ENCODE results near the gene PSMD12. TPM values are rescaled to one million over a fixed set of nuclear protein-coding genes. Genes with fewer than 3 reads are reported as not detected.

PSMD12 gene
- total and polyA plus RNA-seq, 2 donors (not counting 3 experiments of a cell fraction or from before 2014, with no cell fraction given) = 14.1 to 73.0 TPM

DNA sequence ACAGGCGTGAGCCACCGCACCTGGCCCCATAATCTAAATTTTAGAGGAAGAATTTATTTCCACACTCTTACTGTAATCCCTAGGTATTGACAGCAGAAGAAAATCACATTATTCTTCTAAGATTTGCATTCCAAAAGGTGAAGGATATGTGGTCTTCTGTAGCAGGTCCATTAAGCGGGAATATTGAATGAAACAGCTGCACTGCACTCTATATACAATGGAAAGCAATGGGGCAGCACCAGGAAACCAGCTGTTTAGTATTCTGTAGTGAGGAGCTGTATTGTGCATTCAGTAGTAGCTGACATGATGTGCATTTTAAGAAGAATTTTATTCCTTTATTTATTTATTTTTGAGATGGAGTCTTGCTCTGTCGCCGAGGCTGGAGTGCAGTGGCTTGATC, 49.6 kb downstream of the PSMD12 start:
- intact Hi-C loops (cut with micrococcal nuclease) = no loop called here
- DNase-seq (ENCODE audit: low read depth, low spot score) = no peak

More for the DNA sequence above, 49.6 kb downstream of the PSMD12 start:
- FAIRE-seq = no peak
- POLR2A ChIA-PET = no interaction called here
- no peak overlapping the region for H3K9ac ChIP-seq (replicated peaks; ENCODE audit: extremely low read depth, insufficient read depth, low read length)
- TF ChIP-seq POLR2A (IDR thresholded peaks at IDR 0.05; ENCODE audit: low read depth, low read length) (no peak), MYC (IDR thresholded peaks at IDR 0.05; ENCODE audit: low read depth, low read length) (no peak), GATA2 (IDR thresholded peaks at IDR 0.05; ENCODE audit: insufficient read depth, insufficient read length, low read depth, low read length) (no peak), JUN (IDR thresholded peaks at IDR 0.05; ENCODE audit: borderline replicate concordance, insufficient read depth, insufficient read length, low read depth) (no peak), EZH2 (IDR thresholded peaks at IDR 0.05; ENCODE audit: borderline replicate concordance, low read depth, low read length, severe bottlenecking) (no peak), FOS (IDR thresholded peaks at IDR 0.05; ENCODE audit: borderline replicate concordance, insufficient read depth, low read length) (no peak), POLR2AphosphoS5 (IDR thresholded peaks at IDR 0.05; ENCODE audit: insufficient read depth, low read depth, low read length) (no peak)
- TF ChIP-seq, protein P1, sequence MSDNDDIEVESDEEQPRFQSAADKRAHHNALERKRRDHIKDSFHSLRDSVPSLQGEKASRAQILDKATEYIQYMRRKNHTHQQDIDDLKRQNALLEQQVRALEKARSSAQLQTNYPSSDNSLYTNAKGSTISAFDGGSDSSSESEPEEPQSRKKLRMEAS (IDR thresholded peaks at IDR 0.05; ENCODE audit: insufficient read depth, insufficient read length) = no peak
- TF ChIP-seq, protein P2, sequence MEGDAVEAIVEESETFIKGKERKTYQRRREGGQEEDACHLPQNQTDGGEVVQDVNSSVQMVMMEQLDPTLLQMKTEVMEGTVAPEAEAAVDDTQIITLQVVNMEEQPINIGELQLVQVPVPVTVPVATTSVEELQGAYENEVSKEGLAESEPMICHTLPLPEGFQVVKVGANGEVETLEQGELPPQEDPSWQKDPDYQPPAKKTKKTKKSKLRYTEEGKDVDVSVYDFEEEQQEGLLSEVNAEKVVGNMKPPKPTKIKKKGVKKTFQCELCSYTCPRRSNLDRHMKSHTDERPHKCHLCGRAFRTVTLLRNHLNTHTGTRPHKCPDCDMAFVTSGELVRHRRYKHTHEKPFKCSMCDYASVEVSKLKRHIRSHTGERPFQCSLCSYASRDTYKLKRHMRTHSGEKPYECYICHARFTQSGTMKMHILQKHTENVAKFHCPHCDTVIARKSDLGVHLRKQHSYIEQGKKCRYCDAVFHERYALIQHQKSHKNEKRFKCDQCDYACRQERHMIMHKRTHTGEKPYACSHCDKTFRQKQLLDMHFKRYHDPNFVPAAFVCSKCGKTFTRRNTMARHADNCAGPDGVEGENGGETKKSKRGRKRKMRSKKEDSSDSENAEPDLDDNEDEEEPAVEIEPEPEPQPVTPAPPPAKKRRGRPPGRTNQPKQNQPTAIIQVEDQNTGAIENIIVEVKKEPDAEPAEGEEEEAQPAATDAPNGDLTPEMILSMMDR (IDR thresholded peaks at IDR 0.05; ENCODE audit: extremely low read depth in 1 of 2, insufficient read depth in 1 of 2, low read depth in 1 of 2, low read length in 2 of 2) = no peak
- H3K27ac ChIP-seq (ENCODE audit: insufficient read depth, low read depth, low read length) = no peak overlapping the region
- dilution Hi-C loops (cut with MboI; ENCODE audit: extremely low pct_ligation_motif_present, low sequenced_read_pairs) = no loop called here
- no peaks in the 10 kb centered on the region for H3K27me3 ChIP-seq (ENCODE audit: control insufficient read depth in 2 of 2, insufficient read depth in 2 of 2, low read length in 2 of 2)
- H3K9me3 ChIP-seq (replicated peaks; ENCODE audit: control insufficient read depth, insufficient read depth, low read length) = no peaks in the 10 kb centered on the region
- no peak overlapping the region for H3K4me3 ChIP-seq (replicated peaks in 1 of 3; ENCODE audit: insufficient read depth in 1 of 3, low read depth in 1 of 3, low read length in 3 of 3)
- no peaks in the 10 kb centered on the region for H3K79me2 ChIP-seq (ENCODE audit: control insufficient read depth, insufficient read depth, low read length)
- H2AFZ ChIP-seq (ENCODE audit: low read depth, low read length) = no peak overlapping the region
- H3K4me1 ChIP-seq (ENCODE audit: control insufficient read depth, extremely low read depth, insufficient read depth, low read length) = peaks cover 5% of the 10 kb centered on the region
- CTCF ChIA-PET = interaction anchor here (0.6 to 1.0 kb wide), 2 partner anchors 23 to 42 kb away, joined by 3 read pairs; no protein-coding TSS in a partner anchor
- no TSS peak for BruUV-seq (replicated peaks)
- no peaks in the 10 kb centered on the region for H3K9me1 ChIP-seq (replicated peaks; ENCODE audit: control insufficient read depth, extremely low read depth, insufficient read depth, low read length)
- H3K4me2 ChIP-seq (ENCODE audit: insufficient read depth, low read length) = no peak overlapping the region
- no peaks in the 10 kb centered on the region for H3K36me3 ChIP-seq (ENCODE audit: control insufficient read depth in 2 of 2, extremely low read depth in 1 of 2, insufficient read depth in 2 of 2, low read length in 2 of 2)
- no peaks in the 10 kb centered on the region for H4K20me1 ChIP-seq (replicated peaks; ENCODE audit: control insufficient read depth, extremely low read depth, insufficient read depth, low read length)
